GM19023 (cell line): ENCODE results near the gene CCDC60.
"Not testable (repeated sequence)": the region's sequence is repeated elsewhere in the genome, so short reads cannot be mapped to it uniquely, and the experiment has no call there.

Experiments used
- ATAC-seq: cut with Tn5 transposase; IDR thresholded peaks from one replicate; pipeline ENCODE4 v1.9.1; 2021; ENCODE audit warnings: mild to moderate bottlenecking, moderate library complexity; ENCODE audit not compliant: unreplicated experiment

The CCDC60 gene

GRCh38 chr12:119328111-119328510, 6.4 kb upstream of the CCDC60 start:
- ATAC-seq, result no peak

DNA sequence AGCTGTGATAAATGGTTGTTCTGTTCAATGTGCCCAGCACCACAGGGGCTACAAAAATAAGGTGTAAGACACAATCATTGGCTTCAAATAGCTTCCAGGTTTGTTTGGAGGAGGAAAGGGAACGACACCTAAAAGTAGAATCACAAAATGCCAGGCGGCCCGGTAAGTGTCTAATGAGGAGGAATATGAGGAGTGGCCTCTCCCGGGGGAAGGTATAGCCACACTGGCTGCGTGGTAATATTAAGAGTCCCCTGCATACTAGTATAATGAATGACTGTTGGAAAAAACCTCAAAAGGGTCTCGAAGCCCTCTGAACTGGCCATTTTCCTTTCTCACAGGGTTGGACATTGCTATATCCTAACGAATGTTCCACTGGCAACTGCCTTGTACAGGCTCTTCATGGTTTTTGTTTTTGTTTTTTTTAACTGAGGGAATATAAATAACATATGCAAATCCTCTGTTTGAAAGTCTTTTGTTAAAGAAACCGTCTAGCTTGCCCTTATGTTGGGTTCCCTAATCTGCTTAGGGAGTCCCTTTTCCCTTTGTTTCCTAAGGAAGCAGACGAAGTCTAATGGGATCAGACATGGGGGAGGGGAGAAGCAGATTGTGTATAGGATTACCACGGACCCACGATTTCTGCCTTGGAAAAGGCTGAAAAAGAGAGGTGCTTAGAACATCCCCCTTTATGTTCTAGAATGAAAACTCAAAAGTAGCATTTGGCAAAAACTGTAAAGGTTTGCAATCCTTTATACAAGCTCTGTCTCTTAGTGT, 4.2 kb downstream of the CCDC60 start:
- ATAC-seq, result no peak

DNA sequence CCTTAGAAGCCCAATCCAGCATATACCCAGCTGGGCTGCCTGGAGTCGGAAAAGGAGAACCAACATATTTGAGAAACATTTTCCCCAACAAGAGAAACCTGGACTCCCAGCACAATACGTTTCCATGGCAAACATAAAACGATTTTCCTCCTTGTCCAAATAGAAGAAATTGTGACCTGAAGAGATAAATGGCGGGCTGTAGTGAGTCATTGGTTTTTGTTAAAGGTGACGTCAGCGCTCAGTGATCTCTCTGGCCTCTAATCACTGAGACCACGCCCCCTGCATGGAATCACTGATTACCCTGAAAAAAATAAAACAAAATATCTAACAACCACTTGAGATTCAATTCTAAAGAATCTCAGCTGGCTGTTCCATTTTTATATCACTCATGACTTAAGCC, 6.0 kb downstream of the CCDC60 start:
- ATAC-seq, result no peak

GRCh38 chr12:119341020-119341419, 6.5 kb downstream of the CCDC60 start:
- no peak for ATAC-seq

GRCh38 chr12:119341988-119342387, 7.5 kb downstream of the CCDC60 start:
- no peak for ATAC-seq

DNA sequence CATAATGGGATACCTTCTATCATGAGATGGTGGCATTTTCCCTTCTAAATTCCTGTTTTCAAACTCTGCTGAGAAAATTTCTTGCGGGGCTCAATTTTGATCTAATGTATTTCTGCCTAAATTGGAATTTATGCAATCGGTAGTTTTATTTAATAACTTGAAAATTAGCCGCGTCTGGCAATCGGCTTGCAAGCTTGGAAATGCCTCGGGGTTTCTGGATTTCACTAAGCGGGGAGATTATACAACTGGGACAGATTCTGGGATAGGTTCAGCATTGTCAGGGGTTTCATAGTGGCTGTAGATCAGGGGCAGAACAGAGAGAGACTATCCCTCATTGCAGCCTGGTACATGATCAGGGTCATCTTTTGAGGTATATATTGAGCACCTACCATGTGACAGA, 8.6 kb downstream of the CCDC60 start:
- no peak for ATAC-seq

GRCh38 chr12:119354172-119354571, 19.6 kb downstream of the CCDC60 start:
- ATAC-seq, result no peak

- ATAC-seq, result not testable (repeated sequence)
These were observed 25.8 kb downstream of the CCDC60 start for GRCh38 chr12:119360366-119360765.

DNA sequence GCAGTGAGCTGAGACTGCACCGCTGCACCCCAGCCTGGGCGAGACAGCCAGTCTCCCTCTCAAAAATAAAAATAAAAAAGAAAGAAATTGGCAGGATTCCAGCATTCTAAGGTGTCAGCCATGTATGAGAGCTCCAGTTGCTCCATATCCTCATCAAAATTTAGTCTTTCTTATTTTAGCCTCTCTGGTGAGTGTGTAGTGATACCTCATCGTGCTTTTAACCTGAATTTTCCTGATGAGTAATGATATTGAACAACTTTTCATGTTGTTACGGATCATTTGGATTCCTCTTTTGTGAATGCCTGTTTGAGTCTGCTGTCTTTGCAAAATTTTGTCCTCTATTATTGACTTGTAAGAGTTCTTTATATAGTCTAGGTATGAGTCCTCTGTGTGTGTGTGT, 28.5 kb downstream of the CCDC60 start:
- no peak for ATAC-seq

- no peak for ATAC-seq
These were observed 29.0 kb downstream of the CCDC60 start for GRCh38 chr12:119363490-119363889.

- no peak for ATAC-seq
These were observed 30.9 kb downstream of the CCDC60 start for GRCh38 chr12:119365451-119365850.

GRCh38 chr12:119366007-119366406, 31.5 kb downstream of the CCDC60 start:
- ATAC-seq, result no peak

GRCh38 chr12:119369161-119369560, 34.6 kb downstream of the CCDC60 start:
- ATAC-seq, result no peak

DNA sequence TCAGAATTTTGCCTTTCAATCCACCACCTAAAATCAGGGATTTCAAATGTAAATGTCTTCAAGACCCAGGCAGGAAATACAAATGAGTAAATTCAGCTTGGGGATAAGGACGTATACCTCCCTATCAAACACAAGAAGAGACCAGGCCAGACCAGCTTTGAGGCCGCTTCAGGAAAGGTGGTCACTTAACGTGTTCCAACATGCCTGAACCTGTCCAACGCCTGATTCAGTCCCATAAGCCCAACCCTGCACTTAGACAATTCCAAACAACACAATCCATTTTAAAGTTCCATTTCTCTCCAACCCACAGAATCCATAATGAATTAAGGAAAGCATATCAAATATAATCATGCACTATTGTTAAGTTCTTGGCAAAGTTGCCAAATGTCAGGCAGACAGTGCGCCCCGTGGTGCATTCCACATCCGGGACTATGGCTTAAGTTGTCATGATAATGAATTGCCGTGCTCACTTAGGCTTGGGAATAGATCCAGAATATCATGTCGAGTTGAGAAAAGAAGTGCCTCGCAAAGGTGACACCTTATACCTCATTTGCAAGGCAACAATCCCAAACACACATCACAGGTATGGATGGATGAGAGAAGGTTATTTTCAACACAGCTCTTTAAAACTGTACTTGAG, 35.5 kb downstream of the CCDC60 start:
- ATAC-seq, result no peak

GRCh38 chr12:119372540-119372939, 38.0 kb downstream of the CCDC60 start:
- no peak for ATAC-seq

- ATAC-seq, result no peak
These were observed 38.5 kb downstream of the CCDC60 start for GRCh38 chr12:119373001-119373400.

GRCh38 chr12:119373666-119374065, 39.1 kb downstream of the CCDC60 start:
- no peak for ATAC-seq

DNA sequence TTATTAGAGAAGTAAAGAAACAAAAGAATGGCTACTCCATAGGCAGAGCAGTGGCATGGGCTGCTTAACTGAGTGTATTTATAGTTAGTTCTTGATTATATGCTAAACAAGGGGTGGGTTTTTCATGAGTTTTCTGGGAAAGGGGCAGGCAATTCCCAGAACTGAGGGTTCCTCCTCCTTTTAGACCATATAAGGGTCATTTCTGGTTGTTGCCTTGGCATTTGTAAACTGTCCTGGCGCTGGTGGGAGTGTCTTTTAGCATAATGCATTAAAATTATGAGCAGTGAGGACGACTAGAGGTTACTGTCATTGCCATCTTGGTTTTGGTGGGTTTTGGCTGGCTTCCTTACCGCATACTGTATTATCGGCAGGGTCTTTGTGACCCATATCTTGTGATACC, 40.1 kb downstream of the CCDC60 start:
- no peak for ATAC-seq

DNA sequence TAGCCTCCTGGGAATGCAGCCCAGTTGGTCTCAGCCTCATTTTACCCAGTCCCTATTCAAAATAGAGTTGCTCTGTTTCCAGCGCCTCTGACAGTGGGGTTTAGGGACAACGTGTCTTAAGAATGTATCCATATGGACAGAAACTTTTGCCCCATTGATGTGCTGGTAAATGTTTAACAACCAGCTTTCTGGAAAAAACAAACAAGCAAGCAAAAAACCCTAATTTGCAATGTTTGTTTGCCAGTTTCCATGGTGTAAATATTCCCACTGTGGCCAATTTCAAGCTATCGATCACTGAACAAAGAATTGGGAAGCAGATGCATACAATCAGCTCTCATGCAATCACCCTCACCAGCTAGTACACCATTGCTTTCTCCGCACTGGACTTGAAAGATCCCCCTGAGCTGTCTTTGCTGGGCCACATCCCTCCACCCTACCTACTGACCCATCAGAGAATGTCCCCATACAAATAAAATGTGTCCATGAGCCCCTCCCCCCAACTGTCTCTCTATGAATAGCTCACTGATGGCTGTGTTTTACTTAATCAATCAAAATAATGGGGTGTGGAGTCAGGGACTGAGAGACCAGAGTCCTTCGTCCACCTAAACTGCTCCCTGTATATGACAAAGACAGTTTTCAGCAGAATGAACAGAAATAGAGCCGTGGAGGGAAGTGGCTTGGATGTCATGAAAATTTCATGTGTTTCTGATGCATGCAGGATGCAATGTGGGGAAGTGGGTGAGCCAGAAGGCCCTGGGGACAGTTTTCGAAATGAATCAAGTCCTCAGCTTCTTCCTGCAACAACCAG, 40.8 kb downstream of the CCDC60 start:
- no peak for ATAC-seq

DNA sequence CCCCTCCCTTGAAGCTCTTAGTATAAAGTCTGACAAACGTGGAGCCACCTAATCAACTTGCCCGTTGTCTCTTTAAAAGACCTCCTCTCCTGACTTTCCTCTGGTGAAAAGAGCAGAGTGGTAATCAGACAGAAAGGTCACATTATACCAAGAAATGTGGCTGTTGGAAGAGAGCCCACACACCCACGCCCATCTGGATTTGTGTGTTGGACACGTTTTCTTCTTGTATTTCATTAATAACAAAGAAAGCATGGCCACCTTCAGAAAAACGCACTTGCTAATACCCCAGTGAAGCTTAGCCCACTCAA, 41.3 kb downstream of the CCDC60 start:
- no peak for ATAC-seq

GRCh38 chr12:119378903-119379302, 44.4 kb downstream of the CCDC60 start:
- ATAC-seq, result no peak
